Urinary bladder (tissue), 4 donors: ENCODE measurements around the gene ANKRD24. TPM values are rescaled to one million over a fixed set of nuclear protein-coding genes. Genes with fewer than 3 reads are reported as not detected.
"Not testable (repeated sequence)": the region's sequence is repeated elsewhere in the genome, so short reads cannot be mapped to it uniquely, and the experiment has no call there.

Source experiments
- DNase-seq: peaks from one replicate; pipeline ENCODE4 v3.0.0-alpha.2; 2015; ENCODE audit errors: extremely low spot score
- H3K27ac ChIP-seq: one replicate; pipeline ENCODE4 v1.5.1; 2013; ENCODE audit warnings: low read depth, mild to moderate bottlenecking, moderate library complexity
- H3K36me3 ChIP-seq: one replicate; pipeline ENCODE4 v1.6.1; 2013; ENCODE audit warnings: mild to moderate bottlenecking, moderate library complexity; ENCODE audit not compliant: insufficient read depth
- H3K4me1 ChIP-seq: one replicate; pipeline ENCODE4 v1.6.1; 2013; ENCODE audit warnings: mild to moderate bottlenecking, moderate library complexity; ENCODE audit not compliant: insufficient read depth
- H3K4me3 ChIP-seq: one replicate; pipeline ENCODE4 v1.5.1; 2013; ENCODE audit warnings: low read depth, low read length
- WGBS: extraction: QIAGEN DNeasy Blood & Tissue Kit; methylation state at CpG from one replicate; pipeline ENCODE4 v1.1.7; 2013; 5-methylcytosine and 5-hydroxymethylcytosine counted together
- polyA plus RNA-seq: library from polyadenylated mRNA; stranded (reverse); fragments of 200-250 nt; gene quantifications from one replicate; pipeline ENCODE4 v1.2.3, GENCODE V29; 2013
- total RNA-seq: library from RNA; depleted of rRNA; stranded (reverse); fragments of >200 nt; gene quantifications from one replicate; pipeline ENCODE4 v1.2.3, GENCODE V29; 2014
- donor health status: healthy with polysubstance abuse.
- donor health status: healthy.

ANKRD24 gene
- total and polyA plus RNA-seq, 2 donors = 0.72 to 1.2 TPM

GRCh38 chr19:4267901-4268815 is 85.7 kb downstream of the ANKRD24 start:
- 85% methylated on average over 30 of the region's 30 CpGs for WGBS
- Histone ChIP-seq H3K4me3 (no peak overlapping the region), H3K36me3 (no peaks in the 10 kb centered on the region), H3K27ac (no peak overlapping the region), H3K4me1 (no peaks in the 10 kb centered on the region)
- DNase-seq = no peak

GRCh38 chr19:4268816-4269430 is 86.4 kb downstream of the ANKRD24 start:
- DNase-seq = no peak
- Histone ChIP-seq H3K4me1 (no peaks in the 10 kb centered on the region), H3K27ac (no peak overlapping the region), H3K36me3 (no peaks in the 10 kb centered on the region), H3K4me3 (no peak overlapping the region)
- whole genome bisulfite sequencing = 90% methylated on average over 13 of the region's 13 CpGs

GRCh38 chr19:4272894-4273293 is 90.4 kb downstream of the ANKRD24 start:
- Histone ChIP-seq H3K27ac (no peak overlapping the region), H3K4me3 (no peak overlapping the region), H3K4me1 (no peaks in the 10 kb centered on the region), H3K36me3 (no peaks in the 10 kb centered on the region)
- DNase-seq = no peak
- WGBS = 56% methylated on average over 10 of the region's 10 CpGs

GRCh38 chr19:4274321-4274686 is 91.8 kb downstream of the ANKRD24 start:
- WGBS = 87% methylated on average over 6 of the region's 6 CpGs

More at GRCh38 chr19:4274321-4274686, 91.8 kb downstream of the ANKRD24 start:
- not testable (repeated sequence) for H3K27ac ChIP-seq, H3K4me1 ChIP-seq, DNase-seq, H3K36me3 ChIP-seq, H3K4me3 ChIP-seq

Other genes with a start within 250 kb of the ANKRD24 start
- 1.3 TPM for gene NMRK2, start 249.6 kb upstream of the ANKRD24 start, total RNA-seq
- gene NMRK2, start 249.6 kb upstream of the ANKRD24 start, polyA plus RNA-seq = 0.67 TPM
- 71.9 TPM for gene DAPK3, start 211.6 kb upstream of the ANKRD24 start, total RNA-seq
- 129 TPM for gene DAPK3, start 211.6 kb upstream of the ANKRD24 start, polyA plus RNA-seq
- 1,323 TPM for gene EEF2, start 197.2 kb upstream of the ANKRD24 start, total RNA-seq
- 1,969 TPM for gene EEF2, start 197.2 kb upstream of the ANKRD24 start, polyA plus RNA-seq
- gene PIAS4, start 175.0 kb upstream of the ANKRD24 start, total RNA-seq = 20.2 TPM
- gene PIAS4, start 175.0 kb upstream of the ANKRD24 start, polyA plus RNA-seq = 25.3 TPM
- gene ZBTB7A, start 115.8 kb upstream of the ANKRD24 start, total RNA-seq = 8.2 TPM
- gene ZBTB7A, start 115.8 kb upstream of the ANKRD24 start, polyA plus RNA-seq = 35.3 TPM
- gene MAP2K2, start 58.6 kb upstream of the ANKRD24 start, total RNA-seq = 54.7 TPM
- 103 TPM for gene MAP2K2, start 58.6 kb upstream of the ANKRD24 start, polyA plus RNA-seq
- not detected for gene CREB3L3, start 29.1 kb upstream of the ANKRD24 start, total RNA-seq
- 0.11 TPM for gene CREB3L3, start 29.1 kb upstream of the ANKRD24 start, polyA plus RNA-seq
- gene SIRT6, start 126 bp upstream of the ANKRD24 start, total RNA-seq = 7.2 TPM
- gene SIRT6, start 126 bp upstream of the ANKRD24 start, polyA plus RNA-seq = 23.8 TPM
- gene EBI3, start 46.8 kb downstream of the ANKRD24 start, total RNA-seq = 0.32 TPM
- gene EBI3, start 46.8 kb downstream of the ANKRD24 start, polyA plus RNA-seq = 5.7 TPM
- 11.7 TPM for gene YJU2, start 64.4 kb downstream of the ANKRD24 start, total RNA-seq
- gene YJU2, start 64.4 kb downstream of the ANKRD24 start, polyA plus RNA-seq = 29.4 TPM
- 3.6 TPM for gene SHD, start 96.6 kb downstream of the ANKRD24 start, total RNA-seq
- gene SHD, start 96.6 kb downstream of the ANKRD24 start, polyA plus RNA-seq = 0.04 TPM
- 0.48 TPM for gene TMIGD2, start 119.7 kb downstream of the ANKRD24 start, total RNA-seq
- gene TMIGD2, start 119.7 kb downstream of the ANKRD24 start, polyA plus RNA-seq = 0.58 TPM
- 1.6 TPM for gene FSD1, start 121.9 kb downstream of the ANKRD24 start, total RNA-seq
- 0.49 TPM for gene FSD1, start 121.9 kb downstream of the ANKRD24 start, polyA plus RNA-seq
- 14.4 TPM for gene STAP2, start 156.1 kb downstream of the ANKRD24 start, total RNA-seq
- gene STAP2, start 156.1 kb downstream of the ANKRD24 start, polyA plus RNA-seq = 12.4 TPM
- gene MPND, start 160.9 kb downstream of the ANKRD24 start, total RNA-seq = 7.2 TPM
- 24.5 TPM for gene MPND, start 160.9 kb downstream of the ANKRD24 start, polyA plus RNA-seq
- 18.6 TPM for gene SH3GL1, start 217.9 kb downstream of the ANKRD24 start, total RNA-seq
- 88.3 TPM for gene SH3GL1, start 217.9 kb downstream of the ANKRD24 start, polyA plus RNA-seq
- 9.0 TPM for gene CHAF1A, start 220.0 kb downstream of the ANKRD24 start, total RNA-seq
- gene CHAF1A, start 220.0 kb downstream of the ANKRD24 start, polyA plus RNA-seq = 7.0 TPM